HG02885 (cell line): ENCODE measurements around the gene PLCB2.

ENCODE experiments used
- ATAC-seq: cut with Tn5 transposase; IDR thresholded peaks from one replicate; pipeline ENCODE4 v1.9.1; 2021; ENCODE audit warnings: mild to moderate bottlenecking; ENCODE audit not compliant: unreplicated experiment, poor library complexity

The PLCB2 gene

DNA sequence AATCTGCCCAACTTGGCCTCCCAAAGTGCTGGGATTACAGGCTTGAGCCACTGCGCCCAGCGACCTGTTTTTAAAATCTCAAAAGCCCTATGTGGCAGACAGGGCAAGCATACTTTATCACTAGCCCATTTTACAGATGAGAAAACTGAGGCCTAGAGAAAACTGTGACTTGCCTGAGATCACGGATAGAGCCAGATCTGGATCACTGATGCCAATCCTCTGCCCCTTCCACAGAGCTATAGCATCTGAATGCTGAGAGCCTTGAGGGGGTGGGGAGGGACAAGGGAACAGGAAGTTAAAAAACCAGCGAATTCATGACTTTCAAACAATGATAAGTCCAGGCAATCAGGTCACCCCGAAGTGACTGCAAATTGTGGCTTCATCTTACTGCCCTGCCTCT, 32.2 kb downstream of the PLCB2 start:
- ATAC-seq = no peak

DNA sequence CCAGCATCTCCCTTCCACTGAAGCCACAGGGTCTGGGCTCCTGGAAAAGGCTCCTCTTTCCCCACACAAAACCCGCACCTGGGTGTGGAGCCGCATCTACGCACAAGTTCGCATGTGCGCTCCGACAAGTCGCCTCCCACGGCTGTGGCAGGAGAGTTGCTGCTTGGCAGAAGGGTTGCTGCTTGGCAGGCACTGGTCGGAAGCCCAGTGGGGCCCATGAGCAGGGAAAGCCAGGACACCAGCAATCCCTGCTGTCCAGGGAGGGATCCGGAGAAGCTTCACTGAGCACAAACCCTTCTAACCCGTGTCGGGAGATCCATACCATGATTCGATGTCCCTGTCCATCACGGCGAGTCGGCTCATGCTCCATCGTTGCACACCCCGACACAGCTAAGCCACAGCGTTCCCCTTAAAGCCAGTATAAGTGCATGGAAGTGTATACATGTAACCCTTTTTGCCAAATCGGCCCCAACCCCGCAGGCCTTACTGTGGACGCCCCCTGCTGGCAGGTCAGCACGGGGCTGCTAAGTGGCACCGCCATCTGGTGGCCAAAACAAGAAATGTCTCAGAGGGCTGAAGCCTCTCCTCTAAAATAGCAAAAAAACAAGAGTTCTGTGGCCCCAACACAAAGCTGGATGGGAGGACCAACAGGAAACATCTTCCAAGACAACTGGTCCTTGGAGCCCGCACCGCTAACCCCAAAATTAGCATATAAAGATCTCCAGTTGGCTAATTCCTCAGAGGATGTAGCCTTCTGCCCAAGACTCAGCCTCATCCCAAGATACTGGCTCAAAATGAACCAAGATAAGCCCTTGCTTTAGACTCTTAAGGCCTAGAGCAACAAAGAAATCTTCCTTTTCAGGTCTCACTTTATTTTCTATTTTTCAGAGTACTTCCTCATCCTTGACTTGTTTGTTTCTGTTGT, 33.1 kb downstream of the PLCB2 start:
- ATAC-seq = peak; percentile 58

DNA sequence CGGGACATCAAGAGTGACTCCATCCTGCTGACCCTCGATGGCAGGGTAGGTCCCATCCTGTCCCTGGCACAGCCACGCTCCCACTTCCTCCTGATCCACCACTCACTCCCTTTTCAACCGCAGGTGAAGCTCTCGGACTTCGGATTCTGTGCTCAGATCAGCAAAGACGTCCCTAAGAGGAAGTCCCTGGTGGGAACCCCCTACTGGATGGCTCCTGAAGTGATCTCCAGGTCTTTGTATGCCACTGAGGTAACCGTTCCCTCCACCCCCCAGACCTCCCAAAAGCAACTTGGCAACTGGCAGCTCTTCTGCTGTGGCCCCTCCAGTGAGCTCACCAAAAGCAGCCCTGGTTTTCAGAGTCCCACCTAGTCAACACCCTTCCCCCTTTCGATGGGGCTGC, 34.3 kb downstream of the PLCB2 start:
- ATAC-seq = no peak

DNA sequence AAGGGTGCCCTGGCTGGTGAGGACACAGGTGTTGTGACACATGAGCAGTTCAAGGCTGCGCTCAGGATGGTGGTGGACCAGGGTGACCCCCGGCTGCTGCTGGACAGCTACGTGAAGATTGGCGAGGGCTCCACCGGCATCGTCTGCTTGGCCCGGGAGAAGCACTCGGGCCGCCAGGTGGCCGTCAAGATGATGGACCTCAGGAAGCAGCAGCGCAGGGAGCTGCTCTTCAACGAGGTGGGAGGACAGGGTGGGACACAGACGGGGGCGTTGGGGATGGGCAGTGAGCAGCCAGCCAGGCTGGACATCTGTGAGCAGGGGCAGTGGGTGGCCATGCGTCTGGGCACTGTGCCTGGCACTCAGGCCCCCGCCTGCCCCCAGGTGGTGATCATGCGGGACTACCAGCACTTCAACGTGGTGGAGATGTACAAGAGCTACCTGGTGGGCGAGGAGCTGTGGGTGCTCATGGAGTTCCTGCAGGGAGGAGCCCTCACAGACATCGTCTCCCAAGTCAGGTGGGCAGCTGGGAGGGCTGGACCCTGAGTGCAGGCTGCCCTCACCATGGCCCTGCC, 35.2 kb downstream of the PLCB2 start:
- no peak for ATAC-seq

DNA sequence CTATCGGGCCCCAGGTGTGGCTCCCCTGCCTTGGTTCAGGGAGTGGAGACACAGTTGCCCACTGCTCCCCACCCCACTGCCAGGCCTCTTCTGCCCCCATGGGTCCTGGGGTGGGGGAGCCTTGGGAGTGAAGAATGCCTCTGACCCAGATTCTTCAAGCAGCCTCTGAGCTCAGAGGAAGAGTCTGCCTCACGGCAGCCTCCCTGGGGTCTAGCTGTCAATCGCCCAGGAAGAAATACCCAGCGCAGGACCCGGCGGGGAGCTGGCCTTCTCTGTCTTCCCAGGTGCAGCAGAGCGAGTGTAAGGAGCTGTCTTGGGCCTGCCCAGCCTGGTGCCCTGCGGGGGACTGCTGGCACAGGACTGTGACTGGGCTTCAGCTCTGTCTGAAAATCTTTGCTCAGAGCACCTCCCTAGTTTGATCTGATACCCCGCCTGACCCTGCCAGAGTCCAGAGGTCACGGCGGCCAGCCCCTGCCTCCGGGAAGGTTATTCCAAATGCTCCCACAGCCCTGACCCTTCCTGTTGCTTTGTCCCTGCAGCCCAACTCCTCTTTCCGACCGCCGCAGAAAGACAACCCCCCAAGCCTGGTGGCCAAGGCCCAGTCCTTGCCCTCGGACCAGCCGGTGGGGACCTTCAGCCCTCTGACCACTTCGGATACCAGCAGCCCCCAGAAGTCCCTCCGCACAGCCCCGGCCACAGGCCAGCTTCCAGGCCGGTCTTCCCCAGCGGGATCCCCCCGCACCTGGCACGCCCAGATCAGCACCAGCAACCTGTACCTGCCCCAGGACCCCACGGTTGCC, 35.9 kb downstream of the PLCB2 start:
- ATAC-seq = no peak

DNA sequence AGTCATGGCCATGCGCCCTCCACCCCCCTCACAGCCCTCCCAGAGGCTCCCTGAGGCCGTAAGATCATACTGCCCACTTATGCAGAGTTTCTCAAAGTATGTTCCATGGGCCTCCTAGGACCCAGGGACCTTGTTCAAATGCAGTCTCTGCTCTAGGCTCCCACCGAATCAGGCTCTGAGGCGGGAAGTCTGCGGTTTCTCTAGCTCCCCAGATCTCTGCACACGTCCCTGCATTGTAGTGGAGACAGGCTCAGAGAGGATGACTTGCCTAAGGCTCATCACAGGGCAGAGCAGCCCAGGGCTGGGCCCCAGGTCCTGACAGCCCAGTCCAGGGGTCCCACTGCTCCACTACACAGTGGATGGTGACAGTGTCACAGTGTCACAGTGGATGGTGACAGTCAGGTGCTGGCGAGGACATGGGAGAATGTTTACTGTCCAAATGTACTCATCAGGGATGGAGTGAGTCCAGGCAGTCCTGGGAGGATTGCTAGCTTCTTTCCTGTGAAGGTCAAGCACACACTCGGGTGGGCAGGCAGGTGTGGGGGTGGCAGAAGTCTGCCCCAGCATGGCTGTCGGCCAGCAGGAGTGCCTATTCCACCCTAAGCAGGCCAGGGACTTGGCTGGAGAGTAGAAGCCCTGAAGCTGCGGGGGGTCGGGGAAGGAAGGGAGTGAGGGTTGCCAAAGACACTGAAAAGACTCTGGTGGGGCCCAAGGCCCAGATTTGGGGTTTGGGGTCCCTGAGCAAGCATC, 37.3 kb downstream of the PLCB2 start:
- ATAC-seq = no peak

DNA sequence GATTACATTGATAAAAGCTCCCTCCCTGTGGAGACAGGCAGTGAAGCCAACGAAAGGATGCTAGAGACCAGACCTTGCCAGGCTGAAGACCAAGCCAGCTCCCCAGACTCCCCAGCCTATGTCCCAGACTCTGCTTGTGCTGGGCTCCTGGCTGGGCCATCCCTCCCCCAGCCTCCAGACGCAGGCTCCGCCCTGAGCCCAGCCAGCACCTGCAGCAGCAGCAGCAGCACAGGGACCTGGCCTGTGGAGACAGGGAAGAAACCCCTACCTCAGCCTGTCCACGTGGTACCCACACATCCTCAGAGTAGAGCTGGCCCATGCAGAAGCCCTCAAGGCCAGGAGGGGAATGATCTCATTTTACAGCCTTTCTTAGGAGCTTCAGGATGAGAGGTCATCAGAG, 38.1 kb downstream of the PLCB2 start:
- no peak for ATAC-seq

DNA sequence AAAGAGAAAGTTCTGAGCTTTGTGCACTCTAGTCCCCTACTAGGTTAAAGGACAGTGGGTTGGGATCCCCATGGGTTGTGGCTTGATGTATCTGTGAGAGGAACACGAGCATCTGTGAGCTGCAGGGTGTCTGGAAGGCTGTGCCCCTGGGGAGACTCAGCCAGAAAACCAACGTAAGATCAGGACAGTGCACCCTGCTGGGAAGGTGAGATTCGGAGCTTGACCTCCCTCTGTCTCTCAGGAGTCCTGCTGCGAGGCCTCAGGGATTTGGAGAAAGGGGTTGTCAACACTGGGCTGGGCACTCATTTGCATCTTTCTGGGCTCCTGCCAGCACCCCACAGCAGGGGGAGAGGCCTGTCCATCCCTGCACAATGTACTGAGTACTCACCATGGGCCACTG, 40.1 kb downstream of the PLCB2 start:
- ATAC-seq = no peak

DNA sequence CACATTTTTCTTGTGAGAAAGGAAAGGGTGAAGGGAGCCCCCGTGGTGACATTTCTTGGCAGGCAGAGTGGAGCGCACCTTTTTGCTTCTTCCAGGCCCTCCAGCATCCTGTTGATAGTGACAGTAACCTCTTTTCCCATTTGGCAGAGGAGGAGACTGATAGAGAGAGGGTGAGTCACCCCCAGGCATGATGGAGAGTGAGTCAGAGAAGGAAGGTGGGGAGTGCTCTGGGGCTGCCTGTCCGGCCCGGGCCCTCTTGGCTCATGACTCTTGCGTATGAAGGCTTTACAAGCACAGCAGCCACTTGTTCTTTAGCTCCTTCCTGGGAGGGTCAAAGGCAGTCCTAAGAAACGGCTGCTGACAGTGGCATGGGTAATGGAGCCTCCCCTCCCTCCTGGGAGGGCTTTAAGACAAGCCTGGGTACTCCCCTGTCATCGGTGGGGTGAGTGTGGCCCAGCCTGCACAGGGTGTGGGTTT, 40.9 kb downstream of the PLCB2 start:
- ATAC-seq = no peak

DNA sequence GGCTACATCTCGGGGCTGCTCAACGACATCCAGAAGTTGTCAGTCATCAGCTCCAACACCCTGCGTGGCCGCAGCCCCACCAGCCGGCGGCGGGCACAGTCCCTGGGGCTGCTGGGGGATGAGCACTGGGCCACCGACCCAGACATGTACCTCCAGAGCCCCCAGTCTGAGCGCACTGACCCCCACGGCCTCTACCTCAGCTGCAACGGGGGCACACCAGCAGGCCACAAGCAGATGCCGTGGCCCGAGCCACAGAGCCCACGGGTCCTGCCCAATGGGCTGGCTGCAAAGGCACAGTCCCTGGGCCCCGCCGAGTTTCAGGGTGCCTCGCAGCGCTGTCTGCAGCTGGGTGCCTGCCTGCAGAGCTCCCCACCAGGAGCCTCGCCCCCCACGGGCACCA, 41.9 kb downstream of the PLCB2 start:
- ATAC-seq = no peak

DNA sequence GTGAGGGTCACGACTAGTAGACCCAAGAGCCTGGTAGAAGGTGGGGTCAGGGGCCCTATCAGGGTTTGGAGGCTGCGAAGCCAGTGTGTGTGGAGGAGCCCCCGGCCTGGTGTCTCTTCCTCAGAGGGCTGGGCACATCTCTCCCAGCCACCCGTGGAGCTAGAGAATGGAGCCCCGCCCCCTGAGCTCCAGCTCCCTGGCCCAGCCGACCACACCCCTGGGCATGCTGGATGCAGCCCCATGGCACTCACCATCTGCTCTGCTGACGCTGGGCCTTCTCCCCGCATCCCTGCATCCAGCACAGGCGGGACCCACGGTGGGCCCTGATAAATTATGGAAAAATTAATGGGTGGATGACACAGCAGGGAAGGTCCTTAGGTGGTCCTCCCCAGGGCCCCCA, 42.4 kb downstream of the PLCB2 start:
- no peak for ATAC-seq

DNA sequence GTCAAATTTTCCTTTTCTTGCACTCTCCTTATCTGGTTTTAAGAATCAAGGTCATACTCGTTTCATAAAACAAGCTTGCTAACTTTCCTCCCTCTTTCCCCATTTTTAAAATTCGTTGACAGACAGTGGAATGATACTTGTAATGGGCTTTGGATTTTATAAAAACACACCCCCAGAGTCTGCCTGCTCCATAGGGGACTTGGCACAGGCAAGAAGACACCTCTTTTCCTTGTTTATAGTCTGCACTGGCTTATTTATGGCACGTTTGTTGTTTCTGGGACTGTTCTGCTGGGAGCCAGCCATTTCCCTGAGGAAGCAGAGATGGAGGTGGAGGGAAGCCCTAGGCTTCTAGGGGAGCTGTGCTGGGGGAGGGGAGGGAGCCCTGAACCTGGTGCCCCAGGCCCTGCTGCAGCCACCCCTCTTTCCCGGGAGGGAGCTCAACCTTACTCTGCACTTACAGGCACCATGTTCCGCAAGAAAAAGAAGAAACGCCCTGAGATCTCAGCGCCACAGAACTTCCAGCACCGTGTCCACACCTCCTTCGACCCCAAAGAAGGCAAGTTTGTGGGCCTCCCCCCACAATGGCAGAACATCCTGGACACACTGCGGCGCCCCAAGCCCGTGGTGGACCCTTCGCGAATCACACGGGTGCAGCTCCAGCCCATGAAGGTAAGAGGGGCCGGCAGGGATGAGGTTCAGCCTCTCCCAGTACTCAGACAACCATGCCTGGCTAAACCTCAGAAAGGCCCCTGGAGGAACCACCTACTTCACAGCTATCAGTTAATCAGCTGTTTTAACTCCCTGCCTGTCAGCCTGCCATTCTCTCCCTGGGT, 43.2 kb downstream of the PLCB2 start:
- ATAC-seq = no peak

DNA sequence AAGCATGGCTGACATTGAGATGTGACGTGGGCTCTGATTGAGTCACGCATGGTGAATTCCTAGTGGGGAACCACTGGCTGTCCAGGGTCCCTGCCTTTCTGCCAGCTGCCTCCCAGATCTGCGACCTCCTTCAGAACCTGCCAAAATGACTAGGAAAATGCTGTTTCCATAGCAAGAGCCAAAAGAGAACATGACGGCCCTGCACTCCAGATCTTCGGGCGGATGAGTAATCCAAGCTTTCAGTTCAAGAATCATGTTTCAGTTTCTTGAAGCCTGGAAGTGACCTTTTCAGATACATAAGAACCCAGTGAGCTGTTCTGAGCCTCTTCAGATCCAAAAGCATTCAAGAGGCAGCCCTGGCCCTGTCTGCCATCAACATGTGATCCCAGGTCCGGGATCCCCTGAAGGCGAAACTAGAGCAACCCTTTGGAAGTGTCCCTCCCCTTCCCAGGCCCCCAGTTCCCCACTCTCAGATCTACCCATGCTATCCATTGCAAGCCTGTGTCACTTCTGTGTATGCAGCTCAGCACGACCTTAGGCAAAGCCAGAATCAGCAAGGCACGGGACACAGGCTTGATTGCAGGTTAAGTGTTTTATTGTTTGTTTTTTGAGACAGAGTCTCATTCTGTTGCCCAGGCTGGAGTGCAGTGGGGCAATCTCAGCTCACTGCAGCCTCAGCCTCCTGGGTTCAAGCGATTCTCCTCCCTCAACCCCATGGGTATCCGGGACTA, 44.5 kb downstream of the PLCB2 start:
- ATAC-seq = no peak

DNA sequence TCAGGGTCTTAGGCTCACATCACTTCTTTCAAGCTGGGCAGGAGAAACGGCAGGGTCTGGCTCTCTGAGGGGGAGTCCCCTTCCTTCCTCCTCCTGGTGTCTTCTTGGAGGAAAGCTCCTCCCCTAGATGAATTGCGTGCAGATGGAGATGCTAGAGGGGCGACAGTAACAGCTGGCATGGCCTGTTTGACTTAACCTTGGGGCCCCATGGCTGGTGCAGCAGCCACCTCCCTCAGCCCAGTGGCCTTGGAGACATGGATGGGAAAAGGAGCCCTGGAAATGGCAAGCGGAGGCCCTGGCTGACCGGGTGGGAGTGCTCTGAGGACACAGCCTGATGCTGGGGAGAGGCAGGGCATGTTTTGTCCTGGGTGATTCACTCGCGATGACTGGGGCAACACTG, 48.7 kb downstream of the PLCB2 start:
- ATAC-seq = no peak

DNA sequence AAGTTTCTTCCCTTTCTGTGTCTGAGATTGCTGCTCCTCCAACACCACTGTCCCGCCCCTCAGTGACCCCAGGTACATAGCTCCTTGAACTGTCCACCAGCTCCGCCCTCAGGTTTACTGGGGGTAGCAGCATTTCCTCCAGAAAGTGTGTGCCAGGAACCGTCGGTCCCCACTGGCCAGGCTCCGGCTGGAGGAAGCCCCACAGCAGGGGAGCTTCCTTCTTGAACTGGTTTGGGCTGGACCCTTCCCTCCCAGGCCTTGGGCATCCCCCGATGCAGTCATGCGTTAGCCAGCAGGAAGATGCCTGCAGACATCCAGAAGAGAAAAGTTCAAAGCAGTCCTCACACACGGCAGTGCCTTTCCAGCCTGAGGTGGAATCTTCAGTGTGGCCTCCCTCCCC, 49.2 kb downstream of the PLCB2 start:
- no peak for ATAC-seq

DNA sequence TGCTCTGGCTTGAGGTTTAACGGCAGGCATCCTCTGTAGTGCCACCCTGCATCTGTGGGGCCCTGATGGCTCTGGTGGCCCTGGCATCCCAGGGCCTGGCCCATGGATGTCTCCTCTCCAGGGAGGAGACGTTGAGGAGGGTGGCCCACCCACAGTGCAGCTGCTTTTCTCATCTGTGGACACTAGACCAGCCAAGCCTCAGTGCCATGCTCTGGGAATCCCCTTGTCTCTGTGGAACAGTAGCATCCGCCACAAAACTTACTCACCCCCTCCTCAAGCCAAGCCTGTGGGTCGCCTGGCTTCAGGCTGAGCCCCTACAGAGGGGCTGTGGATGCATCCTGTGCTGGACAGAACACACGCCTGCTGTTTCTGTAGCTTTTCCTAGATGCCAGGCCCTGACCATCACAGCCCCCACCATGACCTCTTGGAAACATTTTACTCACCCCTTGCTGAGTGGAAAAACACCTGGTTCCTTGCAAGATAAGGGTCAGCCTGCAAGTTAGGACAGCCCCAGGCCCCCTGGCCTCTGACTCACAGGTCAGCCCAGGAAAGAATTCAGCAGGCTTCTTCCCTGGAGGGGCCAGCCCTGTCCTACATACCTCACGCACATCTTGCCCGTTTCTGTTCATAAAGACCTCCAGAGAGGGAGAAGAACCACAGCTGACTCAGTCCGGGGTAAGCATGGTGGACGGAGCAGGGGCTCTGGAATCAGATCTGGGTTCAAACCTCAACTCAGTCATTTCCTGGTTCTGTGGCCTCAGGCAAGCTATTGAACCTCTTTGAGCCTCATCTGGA, 49.9 kb downstream of the PLCB2 start:
- ATAC-seq = no peak

DNA sequence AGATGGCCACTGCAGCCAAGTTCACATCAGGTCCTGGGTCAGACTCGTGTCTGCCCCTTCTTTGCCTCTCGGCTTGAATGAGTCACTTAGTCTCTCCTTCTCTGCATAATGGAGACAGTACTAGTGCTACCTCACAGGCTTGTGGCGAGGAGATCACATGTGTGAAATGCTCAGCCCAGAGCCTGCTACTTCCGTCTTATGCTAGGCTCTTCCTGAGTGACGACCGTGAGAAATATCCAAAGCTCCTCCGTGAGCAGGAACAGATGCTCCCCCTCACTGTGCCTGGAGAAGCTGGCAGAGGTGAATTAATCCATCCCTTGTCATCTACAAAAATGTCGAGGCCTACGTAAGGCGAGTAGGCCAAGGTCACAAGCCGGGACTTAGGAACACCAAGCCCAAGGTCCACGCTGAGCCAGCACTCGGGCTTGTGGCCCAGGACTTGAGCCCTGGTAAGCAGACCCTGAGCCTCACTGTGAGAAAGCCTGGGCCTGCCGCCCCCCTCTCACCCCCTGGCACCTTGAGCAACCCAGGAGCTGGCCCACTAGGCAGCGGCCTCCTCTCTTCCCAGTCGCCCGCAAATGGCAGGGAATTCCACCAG, 51.0 kb downstream of the PLCB2 start:
- no peak for ATAC-seq

DNA sequence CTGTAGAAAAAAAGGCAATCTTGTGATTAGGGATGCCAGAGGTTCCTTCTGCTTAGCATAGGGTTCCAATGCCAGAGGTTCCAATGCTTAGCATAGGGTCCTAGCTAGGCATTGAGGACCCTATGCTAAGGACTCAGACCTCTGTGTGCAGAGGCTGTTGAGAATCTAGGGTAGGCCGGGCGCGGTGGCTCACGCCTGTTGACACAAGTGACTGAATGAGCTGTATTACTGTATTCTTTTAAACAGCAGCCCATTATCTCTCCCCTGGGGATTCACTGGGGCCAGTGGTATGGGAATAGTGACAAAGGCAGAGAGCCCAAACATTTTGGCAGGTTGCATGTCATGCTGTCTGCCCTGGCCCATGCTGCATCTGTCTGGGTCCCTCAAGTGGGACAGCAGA, 52.7 kb downstream of the PLCB2 start:
- no peak for ATAC-seq
